ENCODE measurements around the gene KLF7. TPM values are rescaled to one million over a fixed set of nuclear protein-coding genes. Genes with fewer than 3 reads are reported as not detected.

The KLF7 gene
- polyA plus RNA-seq, 1 donor from 2014 or later: 31.5 TPM

- no peaks in the 10 kb centered on the region for H3K9me3 ChIP-seq (ENCODE audit: low read length)
- H3K4me2 ChIP-seq (ENCODE audit: low read length): no peak overlapping the region
- H3K9me2 ChIP-seq (ENCODE audit: insufficient read depth, low read length): no peaks in the 10 kb centered on the region
- no peaks in the 10 kb centered on the region for H3F3A ChIP-seq (ENCODE audit: insufficient read depth, low read length, poor library complexity, severe bottlenecking)
- no peak overlapping the region for H2AFZ ChIP-seq (ENCODE audit: low read depth, low read length)
- no peaks in the 10 kb centered on the region for H3K79me2 ChIP-seq (replicated peaks; ENCODE audit: insufficient read depth, low read length)
- H3K27ac ChIP-seq (ENCODE audit: low read length): no peak overlapping the region
- TF ChIP-seq POLR2AphosphoS5 (IDR thresholded peaks at IDR 0.05) (no peak), RAD21 (conservative IDR thresholded peaks at IDR 0.05) (no peak), CTCF (IDR thresholded peaks at IDR 0.05; ENCODE audit: poor library complexity, severe bottlenecking) (no peak), EZH2 (IDR thresholded peaks at IDR 0.05; ENCODE audit: borderline replicate concordance, insufficient read depth, low read length, poor library complexity, severe bottlenecking) (no peak), MXI1 (conservative IDR thresholded peaks at IDR 0.05; ENCODE audit: poor library complexity, severe bottlenecking) (no peak), REST (IDR thresholded peaks at IDR 0.05; ENCODE audit: borderline replicate concordance) (no peak), SMC3 (conservative IDR thresholded peaks at IDR 0.05; ENCODE audit: poor library complexity) (no peak), EP300 (conservative IDR thresholded peaks at IDR 0.05; ENCODE audit: poor library complexity, severe bottlenecking) (no peak), TAF1 (IDR thresholded peaks at IDR 0.05; ENCODE audit: low read depth) (no peak)
- no peaks in the 10 kb centered on the region for H4K20me1 ChIP-seq (ENCODE audit: insufficient read depth)
- no peaks in the 10 kb centered on the region for H3K36me3 ChIP-seq (ENCODE audit: insufficient read depth, low read length)
- no peaks in the 10 kb centered on the region for H3K27me3 ChIP-seq (ENCODE audit: insufficient read depth, low read depth, low read length)
- H3K4me3 ChIP-seq (ENCODE audit: low read length): no peak overlapping the region
- no peak overlapping the region for H3K9ac ChIP-seq (ENCODE audit: low read length)
Measured at GRCh38 chr2:207188626-207189419, 23.1 kb upstream of the KLF7 start.

GRCh38 chr2:207185372-207185771 lies 19.6 kb upstream of the KLF7 start:
- H3K9me3 ChIP-seq (ENCODE audit: low read length): no peaks in the 10 kb centered on the region
- H3K27ac ChIP-seq (ENCODE audit: low read length): no peak overlapping the region
- no peak overlapping the region for H3K4me2 ChIP-seq (ENCODE audit: low read length)
- TF ChIP-seq SMC3 (conservative IDR thresholded peaks at IDR 0.05; ENCODE audit: poor library complexity): no peak
- no peak for TF ChIP-seq EP300 (conservative IDR thresholded peaks at IDR 0.05; ENCODE audit: poor library complexity, severe bottlenecking)
- TF ChIP-seq RAD21 (conservative IDR thresholded peaks at IDR 0.05): no peak
- H3K9me2 ChIP-seq (ENCODE audit: insufficient read depth, low read length): no peaks in the 10 kb centered on the region
- H3F3A ChIP-seq (ENCODE audit: insufficient read depth, low read length, poor library complexity, severe bottlenecking): no peaks in the 10 kb centered on the region
- no peaks in the 10 kb centered on the region for H3K79me2 ChIP-seq (replicated peaks; ENCODE audit: insufficient read depth, low read length)
- no peak overlapping the region for H3K9ac ChIP-seq (ENCODE audit: low read length)
- H3K4me3 ChIP-seq (ENCODE audit: low read length): no peak overlapping the region
- no peaks in the 10 kb centered on the region for H3K36me3 ChIP-seq (ENCODE audit: insufficient read depth, low read length)
- H2AFZ ChIP-seq (ENCODE audit: low read depth, low read length): no peak overlapping the region
- H3K27me3 ChIP-seq (ENCODE audit: insufficient read depth, low read depth, low read length): no peaks in the 10 kb centered on the region
- no peaks in the 10 kb centered on the region for H4K20me1 ChIP-seq (ENCODE audit: insufficient read depth)
